Measurements from ENCODE around the gene ADRM1. TPM values are rescaled to one million over a fixed set of nuclear protein-coding genes. Genes with fewer than 3 reads are reported as not detected.

ADRM1 gene
- total RNA-seq, 1 donor from 2014 or later: 87.2 TPM

DNA sequence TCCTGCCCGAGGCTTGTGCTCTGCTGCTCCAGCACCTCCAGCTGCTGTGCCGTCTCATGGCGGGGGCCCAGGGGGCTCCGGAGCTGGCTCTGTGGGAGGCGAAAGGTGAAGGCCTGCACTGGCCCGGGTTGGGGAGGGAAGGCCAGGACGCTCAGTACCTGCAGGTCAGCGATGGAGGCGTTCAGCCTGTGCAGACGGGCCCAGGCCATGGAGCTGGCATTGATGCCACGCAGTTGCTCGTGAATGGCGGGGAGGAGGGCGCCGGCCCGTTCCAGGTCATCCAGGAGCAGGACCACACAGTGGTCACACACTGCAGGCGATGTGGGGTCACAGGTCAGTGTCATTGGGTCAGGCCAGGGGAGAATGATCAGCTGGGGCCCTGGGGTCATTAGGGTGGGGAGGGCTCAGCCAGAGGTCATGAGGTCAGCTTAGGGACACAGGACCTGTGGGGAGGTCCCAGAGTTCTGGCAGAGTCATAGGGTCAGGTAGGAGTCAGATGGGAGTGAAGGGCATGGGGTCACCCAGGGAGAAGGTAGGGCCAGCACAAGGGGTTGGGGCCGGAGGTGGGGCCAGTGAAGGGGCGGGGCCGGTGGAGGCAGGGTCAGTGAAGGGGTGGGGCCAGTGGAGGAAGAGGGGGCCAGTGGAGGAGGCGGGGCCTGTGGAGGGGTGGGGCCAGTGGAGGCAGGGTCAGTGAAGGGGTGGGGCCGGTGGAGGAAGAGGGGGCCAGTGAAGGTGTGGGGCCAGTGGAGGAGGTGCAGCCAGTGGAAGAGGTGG is 18.0 kb downstream of the ADRM1 start:
- Mint-ChIP-seq H3K4me3 (ENCODE audit: unreplicated experiment) (no peak overlapping the region), H3K9me3 (ENCODE audit: low read depth) (no peaks in the 10 kb centered on the region), H3K27ac (ENCODE audit: unreplicated experiment) (no peak overlapping the region), H3K4me1 (ENCODE audit: low read depth) (no peaks in the 10 kb centered on the region), H3K27me3 (ENCODE audit: low read depth) (no peaks in the 10 kb centered on the region), H3K36me3 (ENCODE audit: low read depth) (peaks cover 20% of the 10 kb centered on the region)
- DNase-seq (ENCODE audit: low spot score): no peak
- TF ChIP-seq, protein P1, sequence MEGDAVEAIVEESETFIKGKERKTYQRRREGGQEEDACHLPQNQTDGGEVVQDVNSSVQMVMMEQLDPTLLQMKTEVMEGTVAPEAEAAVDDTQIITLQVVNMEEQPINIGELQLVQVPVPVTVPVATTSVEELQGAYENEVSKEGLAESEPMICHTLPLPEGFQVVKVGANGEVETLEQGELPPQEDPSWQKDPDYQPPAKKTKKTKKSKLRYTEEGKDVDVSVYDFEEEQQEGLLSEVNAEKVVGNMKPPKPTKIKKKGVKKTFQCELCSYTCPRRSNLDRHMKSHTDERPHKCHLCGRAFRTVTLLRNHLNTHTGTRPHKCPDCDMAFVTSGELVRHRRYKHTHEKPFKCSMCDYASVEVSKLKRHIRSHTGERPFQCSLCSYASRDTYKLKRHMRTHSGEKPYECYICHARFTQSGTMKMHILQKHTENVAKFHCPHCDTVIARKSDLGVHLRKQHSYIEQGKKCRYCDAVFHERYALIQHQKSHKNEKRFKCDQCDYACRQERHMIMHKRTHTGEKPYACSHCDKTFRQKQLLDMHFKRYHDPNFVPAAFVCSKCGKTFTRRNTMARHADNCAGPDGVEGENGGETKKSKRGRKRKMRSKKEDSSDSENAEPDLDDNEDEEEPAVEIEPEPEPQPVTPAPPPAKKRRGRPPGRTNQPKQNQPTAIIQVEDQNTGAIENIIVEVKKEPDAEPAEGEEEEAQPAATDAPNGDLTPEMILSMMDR (IDR thresholded peaks at IDR 0.05): no peak

DNA sequence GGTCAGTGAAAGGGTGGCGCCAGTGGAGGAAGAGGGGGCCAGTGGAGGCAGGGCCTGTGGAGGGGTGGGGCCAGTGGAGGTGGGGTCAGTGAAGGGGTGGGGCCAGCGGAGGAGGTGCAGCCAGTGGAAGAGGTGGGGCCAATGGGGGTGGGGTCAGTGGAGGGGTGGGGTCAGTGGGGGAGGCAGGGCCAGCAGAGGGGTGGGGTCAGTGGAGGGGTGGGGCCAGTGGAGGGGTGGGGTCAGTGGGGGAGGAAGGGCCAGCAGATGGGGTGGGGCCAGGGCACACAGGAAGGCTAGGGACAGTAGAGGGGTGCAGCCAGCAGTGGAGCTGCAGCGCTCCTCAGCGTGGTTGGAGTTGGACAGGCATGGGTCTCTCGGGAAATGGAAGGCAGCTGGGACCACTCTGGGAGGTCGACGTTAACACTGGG is 18.7 kb downstream of the ADRM1 start:
- TF ChIP-seq, protein P1 (IDR thresholded peaks at IDR 0.05): no peak
- Mint-ChIP-seq H3K4me3 (ENCODE audit: unreplicated experiment) (no peak overlapping the region), H3K27me3 (ENCODE audit: low read depth) (no peaks in the 10 kb centered on the region), H3K36me3 (ENCODE audit: low read depth) (peaks cover 22% of the 10 kb centered on the region), H3K27ac (ENCODE audit: unreplicated experiment) (no peak overlapping the region), H3K4me1 (ENCODE audit: low read depth) (no peaks in the 10 kb centered on the region), H3K9me3 (ENCODE audit: low read depth) (no peaks in the 10 kb centered on the region)
- no peak for DNase-seq (ENCODE audit: low spot score)

DNA sequence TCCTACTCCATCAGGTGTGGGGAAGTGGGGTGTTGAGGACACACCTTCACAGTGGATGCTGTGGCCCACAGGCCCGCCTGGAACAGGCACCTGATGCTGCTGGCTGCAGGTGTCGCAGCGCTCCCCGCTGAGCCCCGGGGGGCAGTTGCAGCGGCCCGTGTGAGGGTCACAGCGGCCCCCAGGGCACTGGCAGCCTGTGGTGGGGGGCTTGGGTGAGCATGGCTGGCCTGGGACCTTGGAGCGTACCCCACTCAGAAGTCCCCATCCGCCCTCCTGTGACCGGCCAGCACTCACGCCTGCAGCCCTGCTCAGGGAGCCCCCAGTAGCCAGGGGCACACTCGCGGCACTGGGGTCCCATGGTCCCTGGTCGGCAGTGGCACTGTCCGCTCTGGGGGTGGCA is 19.2 kb downstream of the ADRM1 start:
- no peaks in the 10 kb centered on the region for H3K4me1 Mint-ChIP-seq (ENCODE audit: low read depth)
- TF ChIP-seq, protein P1 (IDR thresholded peaks at IDR 0.05): no peak
- no peaks in the 10 kb centered on the region for H3K9me3 Mint-ChIP-seq (ENCODE audit: low read depth)
- DNase-seq (ENCODE audit: low spot score): no peak
- H3K27ac Mint-ChIP-seq (ENCODE audit: unreplicated experiment): no peak overlapping the region
- H3K27me3 Mint-ChIP-seq (ENCODE audit: low read depth): no peaks in the 10 kb centered on the region
- H3K36me3 Mint-ChIP-seq (ENCODE audit: low read depth): peaks cover 25% of the 10 kb centered on the region
- H3K4me3 Mint-ChIP-seq (ENCODE audit: unreplicated experiment): no peak overlapping the region

DNA sequence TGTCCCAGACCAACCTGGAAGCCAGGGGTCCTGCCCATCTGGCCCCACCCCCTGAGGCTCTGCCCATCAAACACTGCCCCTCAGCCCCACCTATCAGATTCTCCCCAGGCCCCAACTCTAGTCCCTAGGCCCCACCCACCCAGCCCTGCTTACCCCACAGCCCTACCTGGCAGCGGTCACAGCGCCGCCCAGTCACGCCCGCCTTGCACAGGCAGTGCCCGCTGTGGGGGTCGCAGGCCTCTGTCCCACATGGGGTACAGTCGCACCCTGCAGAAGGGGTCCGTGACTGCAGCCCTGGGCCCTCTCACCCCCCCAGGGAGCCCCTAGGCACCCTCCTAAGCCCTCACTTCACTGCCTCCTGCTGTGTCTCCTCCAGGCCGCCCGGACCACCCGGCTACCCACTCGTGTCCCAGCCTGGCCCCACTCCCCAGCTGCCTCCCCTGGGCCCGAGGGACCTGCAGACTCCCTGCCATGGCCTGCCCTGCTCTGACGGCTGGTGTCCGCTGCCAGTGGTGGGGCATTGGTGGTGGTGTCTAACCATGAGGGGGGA is 19.8 kb downstream of the ADRM1 start:
- no peaks in the 10 kb centered on the region for H3K9me3 Mint-ChIP-seq (ENCODE audit: low read depth)
- TF ChIP-seq, protein P1 (IDR thresholded peaks at IDR 0.05): no peak
- H3K4me3 Mint-ChIP-seq (ENCODE audit: unreplicated experiment): no peak overlapping the region
- no peaks in the 10 kb centered on the region for H3K4me1 Mint-ChIP-seq (ENCODE audit: low read depth)
- no peak for DNase-seq (ENCODE audit: low spot score)
- no peak overlapping the region for H3K27ac Mint-ChIP-seq (ENCODE audit: unreplicated experiment)
- peaks cover 28% of the 10 kb centered on the region for H3K36me3 Mint-ChIP-seq (ENCODE audit: low read depth)
- H3K27me3 Mint-ChIP-seq (ENCODE audit: low read depth): no peaks in the 10 kb centered on the region

DNA sequence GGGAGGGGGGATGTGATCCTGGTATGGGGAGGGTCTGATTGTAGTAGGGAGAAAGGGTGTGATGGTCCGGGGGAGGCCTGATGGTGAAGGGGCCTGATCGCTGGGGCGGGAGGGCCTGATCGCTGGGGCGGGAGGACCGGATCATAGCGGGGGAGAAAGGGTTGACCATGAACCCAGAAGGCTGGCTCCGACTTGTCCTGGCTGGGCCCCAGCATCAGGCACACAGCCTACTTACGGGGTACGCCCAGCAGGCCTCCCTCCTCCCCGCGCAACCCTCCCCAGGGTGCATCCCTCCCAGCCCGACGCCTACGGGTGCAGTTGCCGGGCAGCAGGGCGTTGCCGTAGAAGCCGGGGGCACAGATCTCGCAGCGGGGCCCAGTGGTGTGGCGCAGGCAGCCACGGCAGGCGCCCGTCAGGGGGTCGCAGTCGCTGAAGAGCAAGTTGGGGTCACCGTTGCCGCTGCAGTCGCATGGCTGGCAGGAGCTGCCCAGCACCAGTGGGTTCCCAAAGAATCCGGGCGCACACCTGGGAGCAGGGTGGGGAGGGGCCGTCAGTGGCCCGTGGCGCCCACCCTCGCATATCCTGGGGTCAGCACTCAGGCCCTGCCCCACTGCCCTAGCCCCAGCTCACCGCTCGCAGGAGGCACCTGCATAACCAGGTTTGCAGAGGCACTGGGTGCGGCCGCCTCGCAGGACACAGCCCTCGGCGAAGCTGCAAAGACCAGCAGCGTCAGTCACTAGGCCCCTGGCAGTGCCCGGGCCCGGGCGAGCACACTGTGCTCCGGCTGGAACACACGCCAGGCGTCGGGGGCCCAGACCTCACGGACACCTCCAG is 20.6 kb downstream of the ADRM1 start:
- TF ChIP-seq, protein P1 (IDR thresholded peaks at IDR 0.05): no peak
- Mint-ChIP-seq H3K27me3 (ENCODE audit: low read depth) (no peaks in the 10 kb centered on the region), H3K9me3 (ENCODE audit: low read depth) (no peaks in the 10 kb centered on the region), H3K4me3 (ENCODE audit: unreplicated experiment) (no peak overlapping the region), H3K4me1 (ENCODE audit: low read depth) (no peaks in the 10 kb centered on the region), H3K27ac (ENCODE audit: unreplicated experiment) (no peak overlapping the region), H3K36me3 (ENCODE audit: low read depth) (peaks cover 30% of the 10 kb centered on the region)
- no peak for DNase-seq (ENCODE audit: low spot score)

All from chondrocyte (in vitro differentiated cells).